K562 (cell line): Measurements from ENCODE around the gene CREB3L4. TPM values are rescaled to one million over a fixed set of nuclear protein-coding genes. Genes with fewer than 3 reads are reported as not detected.
A peak's percentile ranks its signal among the peaks of the same experiment; 100 is the strongest.

Experiments
- C11orf30 ChIP-seq: fragments of 450-650 bp; IDR thresholded peaks from 2 replicates; pipeline ENCODE4 v1.6.1; 2016; ENCODE audit warnings: low read depth, mild to moderate bottlenecking
- CBX3 ChIP-seq, 2 experiments: IDR thresholded peaks; 1 replicate in 1 of 2; 2 replicates in 1 of 2; pipeline ENCODE4 v1.6.1; 2012; ENCODE audit warnings: inconsistent platforms in 2 of 2, low read length in 2 of 2, borderline replicate concordance in 1 of 2, control low read depth in 1 of 2
- CHD2 ChIP-seq: IDR thresholded peaks from 2 replicates; pipeline ENCODE4 v1.6.1; 2011; ENCODE audit warnings: low read depth, low read length
- CHD4 ChIP-seq: fragments of 200-600 bp; sonication (generic); IDR thresholded peaks from 3 replicates; pipeline ENCODE4 v1.6.1; 2012; ENCODE audit warnings: low read depth, mild to moderate bottlenecking, mixed read lengths, low read length, inconsistent platforms; ENCODE audit not compliant: insufficient read depth, insufficient replicate concordance, poor library complexity, severe bottlenecking
- CTBP1 ChIP-seq: fragments of 450-650 bp; IDR thresholded peaks from 2 replicates; pipeline ENCODE4 v1.6.1; 2016; ENCODE audit warnings: borderline replicate concordance
- EP400 ChIP-seq: fragments of 450-650 bp; IDR thresholded peaks from 2 replicates; pipeline ENCODE4 v1.6.1; 2017; ENCODE audit warnings: antibody characterized with exemption, mild to moderate bottlenecking, moderate library complexity
- ERF ChIP-seq: fragments of 450-650 bp; formaldehyde crosslinking; IDR thresholded peaks from 2 replicates; pipeline ENCODE4 v1.4.0; 2020; ENCODE audit warnings: mild to moderate bottlenecking, mixed read lengths
- HDAC1 ChIP-seq, 2 experiments: fragments of 450-650 bp; IDR thresholded peaks; 2 replicates each; pipeline ENCODE4 v1.6.1; 2016 to 2017; ENCODE audit warnings: inconsistent platforms in 1 of 2, mild to moderate bottlenecking in 1 of 2, moderate library complexity in 1 of 2
- HNRNPLL ChIP-seq: fragments of 200-400 bp; formaldehyde crosslinking; IDR thresholded peaks from 2 replicates; pipeline ENCODE4 v1.6.1; 2017; ENCODE audit warnings: low read length, low read depth, mild to moderate bottlenecking; ENCODE audit not compliant: poor library complexity, severe bottlenecking
- IRF2 ChIP-seq: sonication (generic); formaldehyde crosslinking; IDR thresholded peaks from 2 replicates; pipeline ENCODE4 v1.8.1; 2022; ENCODE audit warnings: mild to moderate bottlenecking, missing genetic modification reagents
- KLF10 ChIP-seq: fragments of 250-450 bp; sonication (Bioruptor Pico); IDR thresholded peaks from 2 replicates; pipeline ENCODE4 v1.6.1; 2021; ENCODE audit warnings: matching md5 sums
- MCM3 ChIP-seq: fragments of 450-650 bp; IDR thresholded peaks from 2 replicates; pipeline ENCODE4 v1.6.1; 2016
- MECOM ChIP-seq: fragments of 250-450 bp; sonication (Bioruptor Pico); IDR thresholded peaks from 2 replicates; pipeline ENCODE4 v1.8.0; 2022; ENCODE audit warnings: inconsistent platforms
- MEIS2 ChIP-seq: fragments of 450-650 bp; IDR thresholded peaks from 2 replicates; pipeline ENCODE4 v1.6.1; 2014; ENCODE audit warnings: mild to moderate bottlenecking; ENCODE audit not compliant: partially characterized antibody
- NFIC ChIP-seq: fragments of 450-650 bp; IDR thresholded peaks from 2 replicates; pipeline ENCODE4 v1.6.1; 2017; ENCODE audit warnings: mild to moderate bottlenecking, inconsistent platforms
- RB1 ChIP-seq: fragments of 450-650 bp; IDR thresholded peaks from 2 replicates; pipeline ENCODE4 v1.6.1; 2017; ENCODE audit warnings: low read depth, mild to moderate bottlenecking
- SMAD1 ChIP-seq: fragments of 150-350 bp; IDR thresholded peaks from 2 replicates; pipeline ENCODE4 v1.6.1; 2014; ENCODE audit warnings: low read length, low read depth; ENCODE audit not compliant: partially characterized antibody
- SMAD4 ChIP-seq: fragments of 250-450 bp; sonication (Bioruptor Pico); conservative IDR thresholded peaks from 2 replicates; pipeline ENCODE4 v1.8.0; 2021; ENCODE audit warnings: inconsistent platforms, mild to moderate bottlenecking, moderate library complexity
- SP1 ChIP-seq: sonication (generic); formaldehyde crosslinking; IDR thresholded peaks from 2 replicates; pipeline ENCODE4 v1.8.1; 2022; ENCODE audit warnings: mild to moderate bottlenecking, missing genetic modification reagents
- TCF3 ChIP-seq: sonication (generic); formaldehyde crosslinking; IDR thresholded peaks from 2 replicates; pipeline ENCODE4 v1.4.0; 2020; ENCODE audit warnings: mild to moderate bottlenecking, missing genetic modification reagents
- TEAD4 ChIP-seq, 2 experiments: sonication (generic) in 1 of 2; formaldehyde crosslinking in 1 of 2; IDR thresholded peaks; 2 replicates each; pipeline versions ENCODE4 v1.6.1 to v1.8.0; 2012 to 2022; ENCODE audit warnings: borderline replicate concordance in 1 of 2, inconsistent platforms in 1 of 2, low read length in 1 of 2, mild to moderate bottlenecking in 1 of 2, missing genetic modification reagents in 1 of 2
- ZNF431 ChIP-seq: sonication (generic); formaldehyde crosslinking; IDR thresholded peaks from 2 replicates; pipeline ENCODE4 v1.8.0; 2022; ENCODE audit warnings: mild to moderate bottlenecking, missing genetic modification reagents
- polyA plus RNA-seq, 8 experiments: library from polyadenylated mRNA; depleted of rRNA in 4 of 8; stranded (reverse) in 5 of 8; unstranded in 3 of 8; fragments of >200 nt; fragmentation: Nextera tagmentation in 2 of 8; fragmentation: Illumina TruSeq in 1 of 8; extraction: Ambion mirVana in 2 of 8; extraction: Trizol in 1 of 8; gene quantifications; 2 replicates each; pipeline versions ENCODE4 v1.2.1 to v1.2.3, GENCODE V29; 2011 to 2014; ENCODE audit warnings: inconsistent platforms in 1 of 8, missing spikeins in 1 of 8
- total RNA-seq, 7 experiments: library from RNA; depleted of rRNA in 6 of 7; stranded (reverse); fragments of >200 nt in 6 of 7; fragmentation: Illumina TruSeq in 2 of 7; extraction: Trizol in 2 of 7; gene quantifications; 2 replicates each; pipeline versions ENCODE4 v1.2.1 to v1.2.3, GENCODE V29; 2011 to 2021; ENCODE audit warnings: low replicate concordance in 1 of 7
- TF ChIP-seq, protein P1 (sequence below), 2 experiments: fragments of 450-650 bp; IDR thresholded peaks; 2 replicates each; pipeline ENCODE4 v1.6.1; 2018; ENCODE audit warnings: mild to moderate bottlenecking in 2 of 2, low read depth in 1 of 2; ENCODE audit not compliant: partially characterized antibody in 2 of 2
- TF ChIP-seq, protein P2 (sequence below): sonication (generic); formaldehyde crosslinking; IDR thresholded peaks from 2 replicates; pipeline ENCODE4 v1.8.0; 2022; ENCODE audit warnings: mild to moderate bottlenecking, missing genetic modification reagents, borderline replicate concordance

Gene CREB3L4
- total and polyA plus RNA-seq, 9 of the 15 experiments (the other 6 are each of a cell fraction or from before 2014, with no cell fraction given), result 9.9 to 18.6 (median 13.9) TPM

DNA sequence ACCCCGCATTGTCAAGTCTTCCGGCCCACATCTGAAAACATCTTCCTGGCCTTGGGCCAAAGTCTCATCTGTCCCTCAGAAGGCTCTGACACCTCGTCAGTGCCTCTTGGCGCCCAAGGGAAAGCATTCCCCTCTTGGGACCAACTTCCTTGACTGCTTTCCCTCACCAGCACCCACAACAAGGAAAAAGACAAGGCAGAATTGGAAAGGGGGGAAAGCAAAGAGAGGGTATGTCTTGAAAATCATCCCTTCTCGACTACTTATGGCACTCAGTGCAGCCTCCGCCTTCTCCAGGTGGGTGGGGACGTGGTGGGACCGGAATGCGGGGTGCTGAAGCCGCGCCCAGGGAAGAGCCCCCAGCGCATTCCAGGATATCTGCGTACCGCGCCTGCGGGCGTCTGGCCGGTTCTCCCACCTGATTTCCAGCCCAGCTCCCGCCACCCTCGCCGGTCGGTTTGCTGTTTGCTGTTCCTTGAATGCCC lies 3.8 kb upstream of the CREB3L4 start (continued):
- TF ChIP-seq, protein P1, sequence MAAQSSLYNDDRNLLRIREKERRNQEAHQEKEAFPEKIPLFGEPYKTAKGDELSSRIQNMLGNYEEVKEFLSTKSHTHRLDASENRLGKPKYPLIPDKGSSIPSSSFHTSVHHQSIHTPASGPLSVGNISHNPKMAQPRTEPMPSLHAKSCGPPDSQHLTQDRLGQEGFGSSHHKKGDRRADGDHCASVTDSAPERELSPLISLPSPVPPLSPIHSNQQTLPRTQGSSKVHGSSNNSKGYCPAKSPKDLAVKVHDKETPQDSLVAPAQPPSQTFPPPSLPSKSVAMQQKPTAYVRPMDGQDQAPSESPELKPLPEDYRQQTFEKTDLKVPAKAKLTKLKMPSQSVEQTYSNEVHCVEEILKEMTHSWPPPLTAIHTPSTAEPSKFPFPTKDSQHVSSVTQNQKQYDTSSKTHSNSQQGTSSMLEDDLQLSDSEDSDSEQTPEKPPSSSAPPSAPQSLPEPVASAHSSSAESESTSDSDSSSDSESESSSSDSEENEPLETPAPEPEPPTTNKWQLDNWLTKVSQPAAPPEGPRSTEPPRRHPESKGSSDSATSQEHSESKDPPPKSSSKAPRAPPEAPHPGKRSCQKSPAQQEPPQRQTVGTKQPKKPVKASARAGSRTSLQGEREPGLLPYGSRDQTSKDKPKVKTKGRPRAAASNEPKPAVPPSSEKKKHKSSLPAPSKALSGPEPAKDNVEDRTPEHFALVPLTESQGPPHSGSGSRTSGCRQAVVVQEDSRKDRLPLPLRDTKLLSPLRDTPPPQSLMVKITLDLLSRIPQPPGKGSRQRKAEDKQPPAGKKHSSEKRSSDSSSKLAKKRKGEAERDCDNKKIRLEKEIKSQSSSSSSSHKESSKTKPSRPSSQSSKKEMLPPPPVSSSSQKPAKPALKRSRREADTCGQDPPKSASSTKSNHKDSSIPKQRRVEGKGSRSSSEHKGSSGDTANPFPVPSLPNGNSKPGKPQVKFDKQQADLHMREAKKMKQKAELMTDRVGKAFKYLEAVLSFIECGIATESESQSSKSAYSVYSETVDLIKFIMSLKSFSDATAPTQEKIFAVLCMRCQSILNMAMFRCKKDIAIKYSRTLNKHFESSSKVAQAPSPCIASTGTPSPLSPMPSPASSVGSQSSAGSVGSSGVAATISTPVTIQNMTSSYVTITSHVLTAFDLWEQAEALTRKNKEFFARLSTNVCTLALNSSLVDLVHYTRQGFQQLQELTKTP (IDR thresholded peaks at IDR 0.05; ENCODE audit: low read depth in 1 of 2, partially characterized antibody in 2 of 2), result peak in 1 of 2 experiments; percentile 25
- TF ChIP-seq SP1 (0 out of 2 replicates have a peak, but pooled peaks have one; percentile 10), CBX3 (IDR thresholded peaks at IDR 0.05; ENCODE audit: borderline replicate concordance in 1 of 2, low read length in 2 of 2) (peak in 1 of 2 experiments; percentile 18; a peak in 1 of 3 replicates), MECOM (no peak), KLF10 (no peak), CTBP1 (peak; percentile 52; the same call in 1 of the 2 replicates), RB1 (peak; percentile 22; the same call in 1 of the 2 replicates), ZNF431 (CRISPR knock-in tag) (no peak), ERF (0 out of 2 replicates have a peak, but pooled peaks have one; percentile 15), TCF3 (CRISPR knock-in tag) (0 out of 2 replicates have a peak, but pooled peaks have one; percentile 12), EP400 (0 out of 2 replicates have a peak, but pooled peaks have one; percentile 24), CHD4 (no peak), C11orf30 (no peak), MCM3 (no peak), SMAD1 (peak; percentile 38), NFIC (peak; percentile 99), IRF2 (CRISPR knock-in tag) (no peak), HNRNPLL (peak; percentile 33), CHD2 (no peak), HDAC1 (IDR thresholded peaks at IDR 0.05) (peak in 1 of 2 experiments; percentile 40; a peak in 1 of 4 replicates), MEIS2 (peak; percentile 44), TEAD4 (IDR thresholded peaks at IDR 0.05; ENCODE audit: low read length) (0 out of 2 replicates have a peak, but pooled peaks have one; percentile 42), TEAD4 (CRISPR knock-in tag; IDR thresholded peaks at IDR 0.05; ENCODE audit: borderline replicate concordance) (no peak), SMAD4 (CRISPR knock-in tag) (no peak; the same call in 1 of the 2 replicates)
- TF ChIP-seq, protein P2, sequence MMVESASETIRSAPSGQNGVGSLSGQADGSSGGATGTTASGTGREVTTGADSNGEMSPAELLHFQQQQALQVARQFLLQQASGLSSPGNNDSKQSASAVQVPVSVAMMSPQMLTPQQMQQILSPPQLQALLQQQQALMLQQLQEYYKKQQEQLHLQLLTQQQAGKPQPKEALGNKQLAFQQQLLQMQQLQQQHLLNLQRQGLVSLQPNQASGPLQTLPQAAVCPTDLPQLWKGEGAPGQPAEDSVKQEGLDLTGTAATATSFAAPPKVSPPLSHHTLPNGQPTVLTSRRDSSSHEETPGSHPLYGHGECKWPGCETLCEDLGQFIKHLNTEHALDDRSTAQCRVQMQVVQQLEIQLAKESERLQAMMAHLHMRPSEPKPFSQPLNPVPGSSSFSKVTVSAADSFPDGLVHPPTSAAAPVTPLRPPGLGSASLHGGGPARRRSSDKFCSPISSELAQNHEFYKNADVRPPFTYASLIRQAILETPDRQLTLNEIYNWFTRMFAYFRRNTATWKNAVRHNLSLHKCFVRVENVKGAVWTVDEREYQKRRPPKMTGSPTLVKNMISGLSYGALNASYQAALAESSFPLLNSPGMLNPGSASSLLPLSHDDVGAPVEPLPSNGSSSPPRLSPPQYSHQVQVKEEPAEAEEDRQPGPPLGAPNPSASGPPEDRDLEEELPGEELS, result no peak
